ENCODE results near the gene PNKD.

DNA sequence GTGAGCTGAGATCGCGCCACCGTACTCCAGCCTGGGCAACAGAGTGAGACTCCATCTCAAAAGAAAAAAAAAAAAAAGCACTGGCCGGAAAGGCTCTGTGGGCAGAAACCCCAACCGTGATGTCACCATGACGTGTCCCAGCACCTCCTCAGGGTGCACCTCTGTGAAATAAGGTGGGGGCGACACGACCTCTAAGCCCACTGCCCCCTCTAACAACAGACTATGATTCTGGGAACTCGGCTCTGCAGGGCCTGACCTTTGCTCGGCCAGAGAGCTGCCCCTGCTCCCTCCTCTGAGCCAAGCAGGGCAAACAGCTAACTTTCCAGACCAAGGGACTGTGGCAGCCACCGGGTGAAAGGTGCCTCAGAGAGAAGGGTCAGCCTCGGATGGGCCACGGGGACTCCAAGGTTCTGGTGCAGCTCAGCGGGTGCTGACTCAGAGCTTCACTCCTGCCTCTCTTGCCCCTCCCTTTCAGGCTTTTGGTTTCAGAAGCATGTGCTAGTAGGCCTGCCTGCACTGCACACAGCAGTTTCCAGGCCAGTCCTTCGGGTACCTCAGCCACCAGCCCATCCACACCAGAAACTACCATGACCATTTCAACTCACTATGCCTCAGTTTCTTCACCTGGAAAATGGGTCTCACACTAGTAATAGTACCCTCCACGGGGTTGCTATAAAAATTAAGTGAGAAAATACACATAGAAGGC lies 13.9 kb downstream of the PNKD start:
- TF ChIP-seq, protein P1, sequence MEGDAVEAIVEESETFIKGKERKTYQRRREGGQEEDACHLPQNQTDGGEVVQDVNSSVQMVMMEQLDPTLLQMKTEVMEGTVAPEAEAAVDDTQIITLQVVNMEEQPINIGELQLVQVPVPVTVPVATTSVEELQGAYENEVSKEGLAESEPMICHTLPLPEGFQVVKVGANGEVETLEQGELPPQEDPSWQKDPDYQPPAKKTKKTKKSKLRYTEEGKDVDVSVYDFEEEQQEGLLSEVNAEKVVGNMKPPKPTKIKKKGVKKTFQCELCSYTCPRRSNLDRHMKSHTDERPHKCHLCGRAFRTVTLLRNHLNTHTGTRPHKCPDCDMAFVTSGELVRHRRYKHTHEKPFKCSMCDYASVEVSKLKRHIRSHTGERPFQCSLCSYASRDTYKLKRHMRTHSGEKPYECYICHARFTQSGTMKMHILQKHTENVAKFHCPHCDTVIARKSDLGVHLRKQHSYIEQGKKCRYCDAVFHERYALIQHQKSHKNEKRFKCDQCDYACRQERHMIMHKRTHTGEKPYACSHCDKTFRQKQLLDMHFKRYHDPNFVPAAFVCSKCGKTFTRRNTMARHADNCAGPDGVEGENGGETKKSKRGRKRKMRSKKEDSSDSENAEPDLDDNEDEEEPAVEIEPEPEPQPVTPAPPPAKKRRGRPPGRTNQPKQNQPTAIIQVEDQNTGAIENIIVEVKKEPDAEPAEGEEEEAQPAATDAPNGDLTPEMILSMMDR (IDR thresholded peaks at IDR 0.05), result no peak
- TF ChIP-seq POLR2A (IDR thresholded peaks at IDR 0.05), result peak in 1 of 2 donors; percentile 20

Measured in Peyer's patch (tissue), 4 donors.